ENCODE data around the gene CTDNEP1.

CTDNEP1 gene

GRCh38 chr17:7214300-7215135 lies 37.0 kb downstream of the CTDNEP1 start:
- peak; percentile 98 for DNase-seq

- no peak for DNase-seq
These were observed 37.6 kb downstream of the CTDNEP1 start for GRCh38 chr17:7213895-7214299.

GRCh38 chr17:7211491-7212273 lies 39.9 kb downstream of the CTDNEP1 start:
- DNase-seq, result no peak

- no peak for DNase-seq
These were observed 42.6 kb downstream of the CTDNEP1 start for GRCh38 chr17:7208754-7209460.

GRCh38 chr17:7208027-7208571 lies 43.4 kb downstream of the CTDNEP1 start:
- no peak for DNase-seq

- no peak for DNase-seq
These were observed 44.2 kb downstream of the CTDNEP1 start for GRCh38 chr17:7207120-7208001.

- DNase-seq, result no peak
These were observed 46.0 kb downstream of the CTDNEP1 start for GRCh38 chr17:7205561-7205960.

GRCh38 chr17:7204828-7205461 lies 46.6 kb downstream of the CTDNEP1 start:
- DNase-seq, result peak; percentile 87

- no peak for DNase-seq
These were observed 47.2 kb downstream of the CTDNEP1 start for GRCh38 chr17:7204336-7204735.

GRCh38 chr17:7203391-7203790 lies 48.1 kb downstream of the CTDNEP1 start:
- DNase-seq, result no peak

GRCh38 chr17:7196651-7197401 lies 54.7 kb downstream of the CTDNEP1 start:
- no peak for DNase-seq

- no peak for DNase-seq
These were observed 55.6 kb downstream of the CTDNEP1 start for GRCh38 chr17:7195971-7196370.
